GM18517 (cell line): ENCODE measurements around the gene KLK12.

Experiments
- ATAC-seq: cut with Tn5 transposase; IDR thresholded peaks from one replicate; pipeline ENCODE4 v1.9.1; 2021; ENCODE audit warnings: mild to moderate bottlenecking, moderate library complexity; ENCODE audit not compliant: unreplicated experiment

Gene KLK12

GRCh38 chr19:50983625-50984292 lies 51.0 kb downstream of the KLK12 start, which contains the start of gene KLK7:
KLK7 (minus strand) TSS chr19:50983917; CDS start chr19:50982399, 1,518 bp downstream.
- no peak for ATAC-seq

- no peak for ATAC-seq
These were observed 52.6 kb downstream of the KLK12 start for GRCh38 chr19:50982186-50982585.

- no peak for ATAC-seq
These were observed 53.1 kb downstream of the KLK12 start for GRCh38 chr19:50981587-50982146.

GRCh38 chr19:50980208-50980607 lies 54.6 kb downstream of the KLK12 start:
- no peak for ATAC-seq

GRCh38 chr19:50979758-50980157 lies 55.0 kb downstream of the KLK12 start:
- ATAC-seq, result no peak
